GM20431 (cell line): ENCODE results near the gene CHN2.
"Not testable (repeated sequence)": the region's sequence is repeated elsewhere in the genome, so short reads cannot be mapped to it uniquely, and the experiment has no call there.

ENCODE experiments used
- in situ Hi-C: fragments of 300-500 bp; cut with MseI, MboI; formaldehyde crosslinking; loops from one replicate; pipeline ENCODE4 v1.15.0; 2020; ENCODE audit warnings: low sequenced_read_pairs; ENCODE audit not compliant: unreplicated experiment

Gene CHN2

GRCh38 chr7:29505931-29506330, 311.4 kb downstream of the CHN2 start:
- in situ Hi-C loops: no loop called here

GRCh38 chr7:29508608-29509007, 314.0 kb downstream of the CHN2 start:
- in situ Hi-C loops: no loop called here

- in situ Hi-C loops: no loop called here
Measured at GRCh38 chr7:29510028-29510427, 315.5 kb downstream of the CHN2 start.

DNA sequence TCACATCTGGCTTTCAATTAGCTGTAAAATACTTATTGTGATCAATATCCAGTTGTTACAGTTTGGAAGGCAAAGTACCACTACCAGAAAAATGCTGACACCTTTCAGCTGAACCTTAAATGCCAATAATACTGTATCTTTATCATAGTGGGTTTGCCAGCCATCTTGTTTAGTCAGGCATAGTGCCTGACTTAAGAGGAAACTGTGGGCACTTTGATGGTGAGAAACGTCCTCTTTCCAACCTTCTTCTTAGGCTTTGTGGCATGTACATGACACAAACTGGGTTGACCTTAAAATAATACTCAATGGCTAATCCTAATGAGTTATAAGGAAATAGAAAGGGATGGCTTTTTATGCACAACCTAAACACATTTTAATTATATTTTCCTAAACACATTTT, 316.8 kb downstream of the CHN2 start:
- in situ Hi-C loops: no loop called here

GRCh38 chr7:29511851-29512250, 317.3 kb downstream of the CHN2 start:
- in situ Hi-C loops: no loop called here

GRCh38 chr7:29516491-29516890, 321.9 kb downstream of the CHN2 start:
- in situ Hi-C loops: no loop called here

GRCh38 chr7:29518616-29519015, 324.0 kb downstream of the CHN2 start:
- in situ Hi-C loops: no loop called here

DNA sequence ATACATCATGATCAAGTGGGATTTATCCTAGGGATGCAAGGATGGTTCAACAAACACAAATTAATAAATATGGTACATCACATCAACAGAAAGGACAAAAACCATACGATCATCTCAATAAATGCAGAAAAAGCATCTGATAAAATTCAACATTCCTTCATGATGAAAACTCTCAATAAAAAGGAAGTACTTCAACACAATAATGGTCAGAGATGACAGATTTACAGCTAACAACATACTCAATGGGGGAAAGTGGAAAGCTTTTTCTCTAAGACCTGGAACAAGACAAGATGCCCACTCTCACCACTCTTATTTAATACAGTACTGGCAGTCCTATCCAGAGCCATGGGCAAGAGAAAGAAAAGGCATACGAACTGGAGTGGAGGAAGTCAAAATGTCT, 329.2 kb downstream of the CHN2 start:
- in situ Hi-C loops: no loop called here

GRCh38 chr7:29527505-29528108, 333.0 kb downstream of the CHN2 start:
- in situ Hi-C loops: no loop called here

DNA sequence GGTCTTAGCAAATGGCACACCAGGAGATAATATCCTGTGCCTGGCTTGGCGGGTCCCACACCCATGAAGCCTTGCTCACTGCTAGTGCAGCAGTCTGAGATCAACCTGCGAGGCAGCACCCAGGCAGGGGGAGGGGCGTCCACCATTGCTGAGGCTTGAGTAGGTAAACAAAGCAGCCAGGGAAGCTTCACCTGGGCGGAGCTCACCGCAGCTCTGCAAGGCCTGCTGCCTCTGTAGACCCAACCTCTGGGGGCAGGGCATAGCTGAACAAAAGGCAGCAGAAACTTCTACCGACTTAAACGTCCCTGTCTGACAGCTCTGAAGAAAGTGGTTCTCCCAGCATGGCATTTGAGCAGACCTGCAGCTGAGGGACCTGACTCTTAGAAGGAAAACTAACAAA, 334.0 kb downstream of the CHN2 start:
- in situ Hi-C loops: not testable (repeated sequence)
